Keratinocyte (primary cell): Measurements from ENCODE around the gene THSD7B. TPM values are rescaled to one million over a fixed set of nuclear protein-coding genes. Genes with fewer than 3 reads are reported as not detected.

ENCODE experiments used
- DNase-seq: peaks from one replicate; pipeline ENCODE4 v3.0.0-alpha.2; 2011; ENCODE audit warnings: low read depth, missing footprints, low spot score
- FAIRE-seq: peaks from 2 replicates; lab custom pipeline; 2011; peaks lifted over from hg19 to GRCh38; lab: Jason Lieb, UNC
- H2AFZ ChIP-seq: 2 replicates; pipeline ENCODE4 v1.6.0; 2012; ENCODE audit warnings: low read length, control low read depth, inconsistent platforms; ENCODE audit not compliant: control insufficient read depth
- H3K27ac ChIP-seq: 2 replicates; pipeline ENCODE4 v1.5.1; 2011; ENCODE audit warnings: low read length; ENCODE audit not compliant: control insufficient read depth, insufficient read depth
- H3K27me3 ChIP-seq: 3 replicates; pipeline ENCODE4 v1.6.0; 2011; ENCODE audit warnings: low read length; ENCODE audit not compliant: control insufficient read depth, insufficient read depth; ENCODE audit errors: extremely low read depth
- H3K36me3 ChIP-seq, 2 experiments: 2 replicates in 1 of 2; 3 replicates in 1 of 2; pipeline ENCODE4 v1.5.1; 2011; ENCODE audit warnings: low read length in 2 of 2, mild to moderate bottlenecking in 1 of 2; ENCODE audit not compliant: control insufficient read depth in 2 of 2, insufficient read depth in 2 of 2; ENCODE audit errors: extremely low read depth in 1 of 2
- H3K4me1 ChIP-seq: 3 replicates; pipeline ENCODE4 v1.5.1; 2011; ENCODE audit warnings: low read length; ENCODE audit not compliant: control insufficient read depth, insufficient read depth; ENCODE audit errors: extremely low read depth
- H3K4me2 ChIP-seq: 3 replicates; pipeline ENCODE4 v1.6.0; 2011; ENCODE audit warnings: low read depth, low read length; ENCODE audit not compliant: control insufficient read depth, insufficient read depth; ENCODE audit errors: extremely low read depth
- H3K4me3 ChIP-seq, 3 experiments: fragments of 200-600 bp in 1 of 3; sonication (generic) in 1 of 3; 2 replicates in 2 of 3; 3 replicates in 1 of 3; pipeline ENCODE4 v1.5.1; 2011 to 2016; ENCODE audit warnings: low read length in 3 of 3, mild to moderate bottlenecking in 3 of 3, control low read depth in 2 of 3, inconsistent platforms in 1 of 3, low read depth in 1 of 3, mixed read lengths in 1 of 3, mixed run types in 1 of 3, moderate library complexity in 1 of 3; ENCODE audit not compliant: control insufficient read depth in 2 of 3, insufficient read depth in 2 of 3; ENCODE audit errors: extremely low read depth in 1 of 3
- H3K79me2 ChIP-seq: 2 replicates; pipeline ENCODE4 v1.6.0; 2012; ENCODE audit warnings: low read length; ENCODE audit not compliant: control insufficient read depth, insufficient read depth
- H3K9ac ChIP-seq: 3 replicates; pipeline ENCODE4 v1.6.0; 2011; ENCODE audit warnings: low read length; ENCODE audit not compliant: control insufficient read depth, insufficient read depth; ENCODE audit errors: extremely low read depth
- H3K9me1 ChIP-seq: 3 replicates; pipeline ENCODE4 v1.6.0; 2011; ENCODE audit warnings: low read length; ENCODE audit not compliant: control insufficient read depth, insufficient read depth; ENCODE audit errors: extremely low read depth
- H3K9me3 ChIP-seq: 2 replicates; pipeline ENCODE4 v1.5.1; 2012; ENCODE audit warnings: low read depth, low read length; ENCODE audit not compliant: control insufficient read depth
- H4K20me1 ChIP-seq: 3 replicates; pipeline ENCODE4 v1.6.0; 2011; ENCODE audit warnings: low read length; ENCODE audit not compliant: control insufficient read depth, insufficient read depth; ENCODE audit errors: extremely low read depth
- EZH2 ChIP-seq: IDR thresholded peaks from one replicate; pipeline ENCODE4 v1.6.1; 2012; ENCODE audit warnings: inconsistent platforms, mild to moderate bottlenecking, low read length, moderate library complexity
- dilution Hi-C: fragments of 300-500 bp; cut with MboI; formaldehyde crosslinking; loops from one replicate; pipeline ENCODE4 v1.7.0; 2020; ENCODE audit warnings: low sequenced_read_pairs; ENCODE audit not compliant: extremely low pct_ligation_motif_present
- polyA plus RNA-seq, 5 experiments: library from polyadenylated mRNA; depleted of rRNA in 3 of 5; stranded (reverse) in 3 of 5; stranded (forward) in 1 of 5; unstranded in 1 of 5; fragments of >200 nt; gene quantifications; 1 replicate in 1 of 5; 2 replicates in 3 of 5; 3 replicates in 1 of 5; pipeline versions ENCODE4 v1.2.1 to v1.2.3, GENCODE V29; 2011 to 2012; ENCODE audit warnings: missing spikeins in 2 of 5, low read depth in 1 of 5, low replicate concordance in 1 of 5
- TF ChIP-seq, protein P1 (sequence below), 3 experiments: IDR thresholded peaks in 1 of 3; conservative IDR thresholded peaks in 1 of 3; optimal IDR thresholded peaks in 1 of 3; 2 replicates in 2 of 3; 3 replicates in 1 of 3; pipeline versions ENCODE3 to v1.5.1; 2011; ENCODE audit warnings: low read length in 3 of 3, mild to moderate bottlenecking in 3 of 3, moderate library complexity in 2 of 3, control low read depth in 1 of 3, inconsistent platforms in 1 of 3; ENCODE audit not compliant: insufficient read depth in 2 of 3; ENCODE audit errors: extremely low read depth in 1 of 3

The THSD7B gene
- polyA plus RNA-seq, 1 donor (not counting 4 experiments of a cell fraction or from before 2014, with no cell fraction given): 0.04 TPM

DNA sequence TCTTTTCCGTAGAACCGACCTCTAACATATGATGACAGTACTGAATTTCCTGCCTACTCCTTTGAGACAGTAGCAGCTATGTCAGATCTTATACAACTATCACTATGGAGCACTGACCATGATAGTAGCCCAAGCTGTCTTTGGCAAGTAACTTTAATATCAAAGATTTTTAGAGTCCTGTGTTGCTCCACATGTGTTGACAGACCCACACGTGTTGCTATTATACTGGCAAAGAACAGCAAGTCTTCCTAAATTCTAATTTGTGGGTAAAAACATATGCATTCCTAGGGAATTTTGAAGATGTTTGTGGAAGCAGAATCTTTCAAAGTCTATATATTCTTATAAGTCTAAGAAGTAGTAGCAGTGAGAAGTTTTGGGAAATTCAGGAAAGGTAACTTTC is 953.4 kb downstream of the THSD7B start:
- Histone ChIP-seq H3K27me3 (no peaks in the 10 kb centered on the region), H3K79me2 (no peaks in the 10 kb centered on the region), H3K27ac (no peak overlapping the region), H3K36me3 (no peaks in the 10 kb centered on the region), H3K9me1 (no peaks in the 10 kb centered on the region), H3K4me1 (no peaks in the 10 kb centered on the region), H2AFZ (no peak overlapping the region), H3K4me3 (no peak overlapping the region), H4K20me1 (no peaks in the 10 kb centered on the region), H3K9me3 (no peaks in the 10 kb centered on the region), H3K4me2 (no peak overlapping the region), H3K9ac (no peak overlapping the region)
- dilution Hi-C loops: no loop called here
- no peak for DNase-seq
- TF ChIP-seq EZH2: no peak
- TF ChIP-seq, protein P1, sequence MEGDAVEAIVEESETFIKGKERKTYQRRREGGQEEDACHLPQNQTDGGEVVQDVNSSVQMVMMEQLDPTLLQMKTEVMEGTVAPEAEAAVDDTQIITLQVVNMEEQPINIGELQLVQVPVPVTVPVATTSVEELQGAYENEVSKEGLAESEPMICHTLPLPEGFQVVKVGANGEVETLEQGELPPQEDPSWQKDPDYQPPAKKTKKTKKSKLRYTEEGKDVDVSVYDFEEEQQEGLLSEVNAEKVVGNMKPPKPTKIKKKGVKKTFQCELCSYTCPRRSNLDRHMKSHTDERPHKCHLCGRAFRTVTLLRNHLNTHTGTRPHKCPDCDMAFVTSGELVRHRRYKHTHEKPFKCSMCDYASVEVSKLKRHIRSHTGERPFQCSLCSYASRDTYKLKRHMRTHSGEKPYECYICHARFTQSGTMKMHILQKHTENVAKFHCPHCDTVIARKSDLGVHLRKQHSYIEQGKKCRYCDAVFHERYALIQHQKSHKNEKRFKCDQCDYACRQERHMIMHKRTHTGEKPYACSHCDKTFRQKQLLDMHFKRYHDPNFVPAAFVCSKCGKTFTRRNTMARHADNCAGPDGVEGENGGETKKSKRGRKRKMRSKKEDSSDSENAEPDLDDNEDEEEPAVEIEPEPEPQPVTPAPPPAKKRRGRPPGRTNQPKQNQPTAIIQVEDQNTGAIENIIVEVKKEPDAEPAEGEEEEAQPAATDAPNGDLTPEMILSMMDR (optimal IDR thresholded peaks at IDR 0.05 in 1 of 3, IDR thresholded peaks at IDR 0.05 in 1 of 3, conservative IDR thresholded peaks at IDR 0.05 in 1 of 3; ENCODE audit: extremely low read depth in 1 of 3, insufficient read depth in 2 of 3, low read length in 3 of 3): no peak
- no peak for FAIRE-seq

DNA sequence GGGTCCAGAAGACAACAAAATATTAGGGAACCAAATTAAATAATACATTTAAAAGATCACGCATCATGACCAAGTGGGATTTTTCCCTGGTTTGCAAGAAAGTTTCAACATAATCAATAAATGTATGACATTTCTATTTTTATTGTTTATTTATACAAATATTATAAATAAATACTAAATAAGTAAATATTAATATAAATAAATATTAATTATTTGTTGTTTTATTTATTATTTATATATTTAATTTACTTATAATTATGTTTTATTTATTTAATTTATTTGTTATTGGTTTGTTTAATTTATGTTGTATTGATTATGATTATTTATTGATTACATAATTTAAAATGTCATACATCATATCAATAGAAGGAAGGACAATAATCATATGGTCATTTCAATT is 956.4 kb downstream of the THSD7B start:
- FAIRE-seq: no peak
- no peak for DNase-seq
- no peak overlapping the region for H3K27ac ChIP-seq
- H4K20me1 ChIP-seq: no peaks in the 10 kb centered on the region
- no peaks in the 10 kb centered on the region for H3K36me3 ChIP-seq
- no peaks in the 10 kb centered on the region for H3K27me3 ChIP-seq
- no peak overlapping the region for H3K9ac ChIP-seq
- dilution Hi-C loops: no loop called here
- H3K9me3 ChIP-seq: no peaks in the 10 kb centered on the region
- H3K4me1 ChIP-seq: no peaks in the 10 kb centered on the region
- H2AFZ ChIP-seq: no peak overlapping the region
- no peaks in the 10 kb centered on the region for H3K9me1 ChIP-seq
- H3K4me2 ChIP-seq: no peak overlapping the region
- H3K4me3 ChIP-seq: no peak overlapping the region
- H3K79me2 ChIP-seq: no peaks in the 10 kb centered on the region
- TF ChIP-seq, protein P1 (optimal IDR thresholded peaks at IDR 0.05 in 1 of 3, IDR thresholded peaks at IDR 0.05 in 1 of 3, conservative IDR thresholded peaks at IDR 0.05 in 1 of 3; ENCODE audit: extremely low read depth in 1 of 3, insufficient read depth in 2 of 3, low read length in 3 of 3): no peak
- no peak for TF ChIP-seq EZH2
